ENCODE data around the gene CCDC178. TPM values are rescaled to one million over a fixed set of nuclear protein-coding genes. Genes with fewer than 3 reads are reported as not detected.

CCDC178 gene
- total RNA-seq, 2 donors from 2014 or later: 1.6 TPM; not detected in 1

DNA sequence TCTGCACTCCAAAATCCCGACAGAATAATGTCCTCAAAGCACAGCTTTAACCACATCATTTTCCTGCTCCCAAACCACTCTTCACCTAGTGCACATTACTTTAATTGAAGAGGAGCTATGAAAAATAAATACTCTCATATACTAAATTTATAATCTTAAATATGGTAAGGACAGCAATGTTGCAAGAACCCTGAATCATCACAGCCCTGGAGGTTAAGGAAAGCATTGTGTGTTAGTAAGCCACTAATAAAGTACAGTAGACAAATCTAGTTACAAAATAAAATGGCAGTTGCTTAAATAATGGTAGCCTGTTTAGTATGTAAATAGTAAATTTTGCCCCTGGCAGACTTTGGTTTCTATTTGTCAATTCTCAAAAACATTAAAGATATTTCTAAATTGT, 27.0 kb upstream of the CCDC178 start:
- Histone ChIP-seq H3K27ac (no peak overlapping the region), H3K4me1 (ENCODE audit: control insufficient read depth in 1 of 2, low read depth in 2 of 2) (no peaks in the 10 kb centered on the region), H3K4me3 (no peak overlapping the region), H3K27me3 (replicated peaks; ENCODE audit: insufficient read depth) (no peaks in the 10 kb centered on the region), H3K9me3 (no peaks in the 10 kb centered on the region), H3K36me3 (no peaks in the 10 kb centered on the region)
- TF ChIP-seq, protein P1, sequence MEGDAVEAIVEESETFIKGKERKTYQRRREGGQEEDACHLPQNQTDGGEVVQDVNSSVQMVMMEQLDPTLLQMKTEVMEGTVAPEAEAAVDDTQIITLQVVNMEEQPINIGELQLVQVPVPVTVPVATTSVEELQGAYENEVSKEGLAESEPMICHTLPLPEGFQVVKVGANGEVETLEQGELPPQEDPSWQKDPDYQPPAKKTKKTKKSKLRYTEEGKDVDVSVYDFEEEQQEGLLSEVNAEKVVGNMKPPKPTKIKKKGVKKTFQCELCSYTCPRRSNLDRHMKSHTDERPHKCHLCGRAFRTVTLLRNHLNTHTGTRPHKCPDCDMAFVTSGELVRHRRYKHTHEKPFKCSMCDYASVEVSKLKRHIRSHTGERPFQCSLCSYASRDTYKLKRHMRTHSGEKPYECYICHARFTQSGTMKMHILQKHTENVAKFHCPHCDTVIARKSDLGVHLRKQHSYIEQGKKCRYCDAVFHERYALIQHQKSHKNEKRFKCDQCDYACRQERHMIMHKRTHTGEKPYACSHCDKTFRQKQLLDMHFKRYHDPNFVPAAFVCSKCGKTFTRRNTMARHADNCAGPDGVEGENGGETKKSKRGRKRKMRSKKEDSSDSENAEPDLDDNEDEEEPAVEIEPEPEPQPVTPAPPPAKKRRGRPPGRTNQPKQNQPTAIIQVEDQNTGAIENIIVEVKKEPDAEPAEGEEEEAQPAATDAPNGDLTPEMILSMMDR (IDR thresholded peaks at IDR 0.05): no peak
- DNase-seq (ENCODE audit: low spot score) (no peak), ATAC-seq (ENCODE audit: insufficient number of reproducible peaks, low FRiP score, low read depth) (no peak)

DNA sequence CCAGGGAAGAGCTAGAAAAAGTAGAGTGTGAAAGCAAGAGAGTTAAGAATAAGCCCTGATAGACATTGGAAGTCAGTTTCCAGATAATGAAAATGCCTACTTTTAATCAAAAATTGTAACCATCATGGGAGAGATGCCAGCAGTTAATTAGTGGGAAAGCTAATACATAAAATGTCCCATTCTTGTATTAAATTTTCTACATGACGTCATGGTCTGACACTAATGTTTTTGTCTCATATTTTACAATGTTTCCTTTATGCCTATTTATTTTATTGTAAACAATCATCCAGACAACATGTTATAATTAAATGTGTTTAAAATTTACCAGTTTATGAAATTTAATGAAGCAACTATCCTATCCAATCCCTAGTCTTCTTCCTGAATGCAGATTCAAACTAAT, 26.3 kb upstream of the CCDC178 start:
- DNase-seq (ENCODE audit: low spot score) (no peak), ATAC-seq (ENCODE audit: insufficient number of reproducible peaks, low FRiP score, low read depth) (no peak)
- no peaks in the 10 kb centered on the region for H3K9me3 ChIP-seq
- TF ChIP-seq, protein P1 (IDR thresholded peaks at IDR 0.05): no peak
- H3K27ac ChIP-seq: no peak overlapping the region
- no peaks in the 10 kb centered on the region for H3K4me1 ChIP-seq (ENCODE audit: control insufficient read depth in 1 of 2, low read depth in 2 of 2)
- no peak overlapping the region for H3K4me3 ChIP-seq
- H3K27me3 ChIP-seq (replicated peaks; ENCODE audit: insufficient read depth): no peaks in the 10 kb centered on the region
- no peaks in the 10 kb centered on the region for H3K36me3 ChIP-seq

DNA sequence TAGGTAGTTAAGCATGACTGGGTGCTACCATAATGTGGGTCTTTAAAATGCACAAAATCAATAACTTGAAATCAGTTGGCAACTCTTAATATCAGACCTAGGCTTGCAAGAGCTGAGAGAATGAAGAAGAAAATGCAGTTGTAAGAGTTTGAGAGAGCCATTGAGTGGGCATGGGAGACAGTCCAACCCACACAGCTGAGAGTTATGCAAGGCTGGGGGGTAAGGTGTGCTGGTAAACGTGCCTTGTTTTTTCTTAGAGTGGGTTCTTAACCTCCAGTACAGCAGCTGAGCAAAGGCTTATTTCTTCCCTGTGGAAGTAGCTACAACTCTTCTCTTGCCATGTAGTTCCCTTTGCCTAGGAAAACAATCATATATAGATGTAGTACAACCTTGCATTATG, 20.2 kb upstream of the CCDC178 start:
- no peak for ATAC-seq (ENCODE audit: insufficient number of reproducible peaks, low FRiP score, low read depth)
- TF ChIP-seq, protein P1 (IDR thresholded peaks at IDR 0.05): no peak

GRCh38 chr18:33459612-33460011, 19.1 kb upstream of the CCDC178 start:
- no peaks in the 10 kb centered on the region for H3K36me3 ChIP-seq
- H3K4me3 ChIP-seq: no peak overlapping the region
- no peaks in the 10 kb centered on the region for H3K27me3 ChIP-seq (replicated peaks; ENCODE audit: insufficient read depth)
- ATAC-seq (ENCODE audit: insufficient number of reproducible peaks, low FRiP score, low read depth) (no peak), DNase-seq (ENCODE audit: low spot score) (no peak)
- TF ChIP-seq, protein P1 (IDR thresholded peaks at IDR 0.05): no peak
- H3K9me3 ChIP-seq: no peaks in the 10 kb centered on the region
- no peaks in the 10 kb centered on the region for H3K4me1 ChIP-seq (ENCODE audit: control insufficient read depth in 1 of 2, low read depth in 2 of 2)
- H3K27ac ChIP-seq: no peak overlapping the region

More for the DNA sequence above, 20.2 kb upstream of the CCDC178 start:
- Histone ChIP-seq H3K27me3 (replicated peaks; ENCODE audit: insufficient read depth) (no peaks in the 10 kb centered on the region), H3K9me3 (no peaks in the 10 kb centered on the region), H3K4me1 (ENCODE audit: control insufficient read depth in 1 of 2, low read depth in 2 of 2) (no peaks in the 10 kb centered on the region), H3K4me3 (no peak overlapping the region), H3K27ac (no peak overlapping the region), H3K36me3 (no peaks in the 10 kb centered on the region)
- DNase-seq (ENCODE audit: low spot score): no peak

DNA sequence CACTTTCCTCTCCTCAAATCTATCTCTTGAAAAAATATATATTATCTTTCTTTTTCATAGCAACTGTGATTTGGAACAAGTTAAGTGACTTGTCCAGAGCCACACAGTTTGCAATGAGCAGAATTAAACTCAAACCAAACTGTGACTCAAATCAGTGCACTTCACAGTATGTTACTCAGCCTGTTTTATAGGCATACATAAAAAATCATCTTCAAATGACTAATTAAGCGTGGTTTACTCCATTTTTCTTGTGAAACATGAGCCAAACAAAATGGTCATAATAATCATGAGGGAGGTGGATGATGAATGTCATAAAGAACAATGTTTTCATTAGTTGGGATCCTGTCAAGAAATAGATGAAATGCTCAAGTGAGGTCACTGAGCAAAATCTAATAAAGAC, 6.1 kb upstream of the CCDC178 start:
- no peak for DNase-seq (ENCODE audit: low spot score)

More for the DNA sequence above, 6.1 kb upstream of the CCDC178 start:
- H3K4me1 ChIP-seq (ENCODE audit: control insufficient read depth in 1 of 2, low read depth in 2 of 2): no peaks in the 10 kb centered on the region
- H3K36me3 ChIP-seq: no peaks in the 10 kb centered on the region
- TF ChIP-seq, protein P1 (IDR thresholded peaks at IDR 0.05): no peak
- ATAC-seq (ENCODE audit: insufficient number of reproducible peaks, low FRiP score, low read depth): no peak
- H3K9me3 ChIP-seq: no peaks in the 10 kb centered on the region
- H3K4me3 ChIP-seq: no peak overlapping the region
- no peak overlapping the region for H3K27ac ChIP-seq
- no peaks in the 10 kb centered on the region for H3K27me3 ChIP-seq (replicated peaks; ENCODE audit: insufficient read depth)
